Measurements from ENCODE around the gene DDIT4.
A peak's percentile ranks its signal among the peaks of the same experiment; 100 is the strongest.

GRCh38 chr10:72320676-72321247, 47.0 kb downstream of the DDIT4 start:
- TF ChIP-seq CTCF (conservative IDR thresholded peaks at IDR 0.05; ENCODE audit: low read depth, low read length) = 0 out of 2 replicates have a peak, but pooled peaks have one; percentile 2
- peak; percentile 99 for TF ChIP-seq CEBPB (IDR thresholded peaks at IDR 0.05; ENCODE audit: low read depth, low read length)
- peak; percentile 76 for TF ChIP-seq POLR2A (IDR thresholded peaks at IDR 0.05; ENCODE audit: low read depth, low read length)
- TF ChIP-seq CHD1 (IDR thresholded peaks at IDR 0.05; ENCODE audit: low read depth, low read length) = no peak
- TF ChIP-seq USF2 (IDR thresholded peaks at IDR 0.05; ENCODE audit: low read depth, low read length) = no peak
- TF ChIP-seq BHLHE40 (IDR thresholded peaks at IDR 0.05; ENCODE audit: low read depth, low read length) = peak; percentile 61; the same call in 1 of the 2 replicates
- TF ChIP-seq SMC3 (IDR thresholded peaks at IDR 0.05; ENCODE audit: low read depth, low read length) = peak; percentile 28; the same call in 1 of the 2 replicates
- TF ChIP-seq RFX5 (IDR thresholded peaks at IDR 0.05; ENCODE audit: low read depth, low read length) = no peak
- TF ChIP-seq RAD21 (IDR thresholded peaks at IDR 0.05; ENCODE audit: low read length) = peak; percentile 40
- TF ChIP-seq MXI1 (IDR thresholded peaks at IDR 0.05; ENCODE audit: borderline replicate concordance, low read depth, low read length) = no peak
- peak; percentile 95 for TF ChIP-seq FOS (IDR thresholded peaks at IDR 0.05; ENCODE audit: low read depth, low read length)
- no peak for TF ChIP-seq ELK1 (IDR thresholded peaks at IDR 0.05; ENCODE audit: borderline replicate concordance, low read depth, low read length)
- TF ChIP-seq RCOR1 (IDR thresholded peaks at IDR 0.05; ENCODE audit: insufficient replicate concordance, low read length) = peak; percentile 97
- TF ChIP-seq MAZ (IDR thresholded peaks at IDR 0.05; ENCODE audit: borderline replicate concordance, low read depth, low read length) = peak; percentile 73; the same call in 1 of the 2 replicates
